MCF 10A (cell line): ENCODE results near the gene CTSZ. TPM values are rescaled to one million over a fixed set of nuclear protein-coding genes. Genes with fewer than 3 reads are reported as not detected.

ENCODE experiments used
- BruUV-seq: library from RNA; stranded (reverse); fragments of 400-500 nt; replicated peaks from 2 replicates; lab custom pipeline; 2021; lab: Mats Ljungman, UMichigan
- CTCF ChIA-PET: fragments of 300-600 bp; sonication (Branson Sonifier 250); formaldehyde crosslinking; extraction: SDS; loops from one replicate; lab custom pipeline; 2021; ENCODE audit warnings: antibody characterized with exemption, inconsistent platforms; lab: Yijun Ruan, JAX
- POLR2A ChIA-PET: fragments of 300-600, 350-650 bp; sonication (Branson Sonifier 250); formaldehyde crosslinking; extraction: SDS; loops from one replicate; lab custom pipeline; 2020; ENCODE audit warnings: antibody characterized with exemption, inconsistent platforms; lab: Yijun Ruan, JAX
- DNase-seq: peaks from one replicate; pipeline ENCODE4 v3.0.0-alpha.2; 2018; ENCODE audit not compliant: unreplicated experiment
- H3K27ac Mint-ChIP-seq: one replicate; pipeline ENCODE4 v1.8.0; 2022; ENCODE audit warnings: mild to moderate bottlenecking, low read depth, mixed read lengths; ENCODE audit not compliant: unreplicated experiment
- H3K27me3 Mint-ChIP-seq: one replicate; pipeline ENCODE4 v1.8.0; 2022; ENCODE audit warnings: mixed read lengths; ENCODE audit not compliant: insufficient read depth, unreplicated experiment
- H3K36me3 Mint-ChIP-seq: one replicate; pipeline ENCODE4 v1.8.0; 2022; ENCODE audit warnings: mild to moderate bottlenecking, moderate library complexity, mixed read lengths; ENCODE audit not compliant: insufficient read depth, unreplicated experiment
- H3K4me1 Mint-ChIP-seq: one replicate; pipeline ENCODE4 v1.8.0; 2022; ENCODE audit warnings: mixed read lengths; ENCODE audit not compliant: insufficient read depth, unreplicated experiment
- H3K4me3 Mint-ChIP-seq: one replicate; pipeline ENCODE4 v1.8.0; 2022; ENCODE audit warnings: mild to moderate bottlenecking, moderate library complexity, mixed read lengths; ENCODE audit not compliant: unreplicated experiment
- H3K9me3 Mint-ChIP-seq: one replicate; pipeline ENCODE4 v1.8.0; 2022; ENCODE audit warnings: mixed read lengths; ENCODE audit not compliant: unreplicated experiment
- CTCF ChIP-seq: fragments of 200-600 bp; IDR thresholded peaks from one replicate; pipeline ENCODE4 v1.8.0; 2022; ENCODE audit warnings: antibody characterized with exemption, mild to moderate bottlenecking; ENCODE audit not compliant: unreplicated experiment
- intact Hi-C: fragments of 100-400 bp; cut with micrococcal nuclease; formaldehyde crosslinking; loops from 2 replicates; pipeline ENCODE4 v1.14.1; 2022
- total RNA-seq: library from RNA; stranded (reverse); gene quantifications from 2 replicates; pipeline ENCODE4 v1.2.3, GENCODE V29; 2022

CTSZ gene
- total RNA-seq, 1 experiment from 2014 or later: 96.6 TPM

- Mint-ChIP-seq H3K9me3 (no peaks in the 10 kb centered on the region), H3K36me3 (no peaks in the 10 kb centered on the region), H3K27ac (no peak overlapping the region), H3K4me3 (no peak overlapping the region), H3K27me3 (peaks cover 29% of the 10 kb centered on the region), H3K4me1 (no peaks in the 10 kb centered on the region)
- ChIA-PET CTCF (interaction anchor here (0.9 kb wide), 1 partner anchor 9 kb away, joined by 3 read pairs; no protein-coding TSS in a partner anchor), POLR2A (interaction anchor here (0.6 kb wide), 1 partner anchor 10 kb away, joined by 3 read pairs; no protein-coding TSS in a partner anchor)
- no peak for DNase-seq
- intact Hi-C loops: no loop called here
- TF ChIP-seq CTCF: no peak
- BruUV-seq: no TSS peak
These were observed 61.0 kb downstream of the CTSZ start for GRCh38 chr20:58945965-58946631.

Other genes with a start within 250 kb of the CTSZ start
- 1.6 and 2.2 TPM in 2 replicates for gene GNAS-AS1, start 156.4 kb downstream of the CTSZ start, total RNA-seq
- gene GNAS, start 154.5 kb downstream of the CTSZ start, total RNA-seq: 629 and 715 TPM in 2 replicates
- 59.6 and 79.8 TPM in 2 replicates for gene NELFCD, start 26.0 kb downstream of the CTSZ start, total RNA-seq
- not detected in 2 replicates for gene TUBB1, start 12.2 kb upstream of the CTSZ start, total RNA-seq
- gene ATP5F1E, start 25.1 kb upstream of the CTSZ start, total RNA-seq: 65.2 and 69.7 TPM in 2 replicates
- 180 and 197 TPM in 2 replicates for gene PRELID3B, start 35.5 kb upstream of the CTSZ start, total RNA-seq
- not detected in 2 replicates for gene ZNF831, start 156.6 kb upstream of the CTSZ start, total RNA-seq